Measurements from ENCODE around the gene SCAF1.

The SCAF1 gene

GRCh38 chr19:49686503-49687088 lies 44.6 kb downstream of the SCAF1 start:
- TF ChIP-seq CTCF (conservative IDR thresholded peaks at IDR 0.05; ENCODE audit: control insufficient read depth, insufficient read depth, low read depth, low read length), result no peak
- DNase-seq (ENCODE audit: low read depth), result no peak
- no peak overlapping the region for H3K4me3 ChIP-seq (ENCODE audit: control insufficient read depth, low read depth, low read length)

GRCh38 chr19:49687150-49687549 lies 45.1 kb downstream of the SCAF1 start:
- no peak overlapping the region for H3K4me3 ChIP-seq (ENCODE audit: control insufficient read depth, low read depth, low read length)
- DNase-seq (ENCODE audit: low read depth), result no peak
- TF ChIP-seq CTCF (conservative IDR thresholded peaks at IDR 0.05; ENCODE audit: control insufficient read depth, insufficient read depth, low read depth, low read length), result no peak

- H3K4me3 ChIP-seq (ENCODE audit: control insufficient read depth, low read depth, low read length), result no peak overlapping the region
- TF ChIP-seq CTCF (conservative IDR thresholded peaks at IDR 0.05; ENCODE audit: control insufficient read depth, insufficient read depth, low read depth, low read length), result no peak
These were observed 45.7 kb downstream of the SCAF1 start for GRCh38 chr19:49687566-49688316.

GRCh38 chr19:49688531-49689132 lies 46.6 kb downstream of the SCAF1 start:
- H3K4me3 ChIP-seq (ENCODE audit: control insufficient read depth, low read depth, low read length), result no peak overlapping the region
- TF ChIP-seq CTCF (conservative IDR thresholded peaks at IDR 0.05; ENCODE audit: control insufficient read depth, insufficient read depth, low read depth, low read length), result no peak
- DNase-seq (ENCODE audit: low read depth), result no peak

More at GRCh38 chr19:49687566-49688316, 45.7 kb downstream of the SCAF1 start:
- no peak for DNase-seq (ENCODE audit: low read depth)

GRCh38 chr19:49689133-49690078 lies 47.4 kb downstream of the SCAF1 start, which contains the start of gene ADM5:
Gene ADM5 (plus strand): TSS chr19:49689594. CDS start chr19:49689838, 244 bp downstream.
- no peak for DNase-seq (ENCODE audit: low read depth)
- H3K4me3 ChIP-seq (ENCODE audit: control insufficient read depth, low read depth, low read length), result peak within 1 kb of the TSS; percentile 60
- peak; percentile 52 for TF ChIP-seq CTCF (conservative IDR thresholded peaks at IDR 0.05; ENCODE audit: control insufficient read depth, insufficient read depth, low read depth, low read length)

- peak overlapping the region; percentile 60 for H3K4me3 ChIP-seq (ENCODE audit: control insufficient read depth, low read depth, low read length)
- TF ChIP-seq CTCF (conservative IDR thresholded peaks at IDR 0.05; ENCODE audit: control insufficient read depth, insufficient read depth, low read depth, low read length), result no peak
- DNase-seq (ENCODE audit: low read depth), result no peak
These were observed 48.2 kb downstream of the SCAF1 start for GRCh38 chr19:49690079-49690655.

All from fibroblast of mammary gland (primary cell).